Kidney epithelial cell (primary cell): ENCODE measurements around the gene FAM114A1. TPM values are rescaled to one million over a fixed set of nuclear protein-coding genes. Genes with fewer than 3 reads are reported as not detected.

Experiments used
- DNase-seq: peaks from one replicate; pipeline ENCODE4 v3.0.0-alpha.2; 2010; ENCODE audit warnings: low read depth
- H3K27me3 ChIP-seq: 2 replicates; pipeline ENCODE4 v1.6.0; 2011; ENCODE audit warnings: low read length; ENCODE audit not compliant: control insufficient read depth, insufficient read depth
- H3K36me3 ChIP-seq: 2 replicates; pipeline ENCODE4 v1.5.1; 2011; ENCODE audit warnings: low read length; ENCODE audit not compliant: control insufficient read depth, insufficient read depth
- H3K4me3 ChIP-seq: 2 replicates; pipeline ENCODE4 v1.5.1; 2011; ENCODE audit warnings: low read depth, mild to moderate bottlenecking, control low read depth, low read length
- total RNA-seq: library from RNA; depleted of rRNA; stranded (reverse); fragments of >200 nt; gene quantifications from 2 replicates; pipeline ENCODE4 v1.2.3, GENCODE V29; 2015
- TF ChIP-seq, protein P1 (sequence below): IDR thresholded peaks from 2 replicates; pipeline ENCODE4 v1.5.1; 2011; ENCODE audit warnings: mild to moderate bottlenecking, moderate library complexity, low read length, control low read depth, inconsistent platforms; ENCODE audit not compliant: insufficient read depth, poor library complexity, severe bottlenecking

FAM114A1 gene
- total RNA-seq, 1 donor from 2014 or later, result 53.9 TPM

DNA sequence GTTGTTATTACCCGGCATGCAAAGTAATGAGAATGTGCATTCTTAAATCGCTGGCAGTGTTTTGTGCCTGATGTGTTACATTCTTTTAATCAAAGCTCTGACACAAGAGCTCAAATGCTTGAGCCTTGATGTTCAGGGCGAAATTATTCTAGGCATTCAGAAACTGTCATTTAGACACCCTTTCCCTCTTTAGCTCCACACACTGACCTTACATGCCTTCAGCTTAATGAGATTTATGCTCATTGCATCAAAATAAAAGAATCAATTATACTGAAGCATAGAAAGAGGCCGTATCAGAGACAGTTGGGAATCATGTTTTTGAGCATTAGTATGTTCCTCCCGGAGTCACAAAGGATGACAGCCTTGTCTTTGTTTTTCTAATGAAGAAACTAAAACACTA, 56.7 kb downstream of the FAM114A1 start:
- DNase-seq, result no peak
- Histone ChIP-seq H3K36me3 (no peaks in the 10 kb centered on the region), H3K4me3 (no peak overlapping the region), H3K27me3 (no peaks in the 10 kb centered on the region)
- TF ChIP-seq, protein P1, sequence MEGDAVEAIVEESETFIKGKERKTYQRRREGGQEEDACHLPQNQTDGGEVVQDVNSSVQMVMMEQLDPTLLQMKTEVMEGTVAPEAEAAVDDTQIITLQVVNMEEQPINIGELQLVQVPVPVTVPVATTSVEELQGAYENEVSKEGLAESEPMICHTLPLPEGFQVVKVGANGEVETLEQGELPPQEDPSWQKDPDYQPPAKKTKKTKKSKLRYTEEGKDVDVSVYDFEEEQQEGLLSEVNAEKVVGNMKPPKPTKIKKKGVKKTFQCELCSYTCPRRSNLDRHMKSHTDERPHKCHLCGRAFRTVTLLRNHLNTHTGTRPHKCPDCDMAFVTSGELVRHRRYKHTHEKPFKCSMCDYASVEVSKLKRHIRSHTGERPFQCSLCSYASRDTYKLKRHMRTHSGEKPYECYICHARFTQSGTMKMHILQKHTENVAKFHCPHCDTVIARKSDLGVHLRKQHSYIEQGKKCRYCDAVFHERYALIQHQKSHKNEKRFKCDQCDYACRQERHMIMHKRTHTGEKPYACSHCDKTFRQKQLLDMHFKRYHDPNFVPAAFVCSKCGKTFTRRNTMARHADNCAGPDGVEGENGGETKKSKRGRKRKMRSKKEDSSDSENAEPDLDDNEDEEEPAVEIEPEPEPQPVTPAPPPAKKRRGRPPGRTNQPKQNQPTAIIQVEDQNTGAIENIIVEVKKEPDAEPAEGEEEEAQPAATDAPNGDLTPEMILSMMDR, result no peak

DNA sequence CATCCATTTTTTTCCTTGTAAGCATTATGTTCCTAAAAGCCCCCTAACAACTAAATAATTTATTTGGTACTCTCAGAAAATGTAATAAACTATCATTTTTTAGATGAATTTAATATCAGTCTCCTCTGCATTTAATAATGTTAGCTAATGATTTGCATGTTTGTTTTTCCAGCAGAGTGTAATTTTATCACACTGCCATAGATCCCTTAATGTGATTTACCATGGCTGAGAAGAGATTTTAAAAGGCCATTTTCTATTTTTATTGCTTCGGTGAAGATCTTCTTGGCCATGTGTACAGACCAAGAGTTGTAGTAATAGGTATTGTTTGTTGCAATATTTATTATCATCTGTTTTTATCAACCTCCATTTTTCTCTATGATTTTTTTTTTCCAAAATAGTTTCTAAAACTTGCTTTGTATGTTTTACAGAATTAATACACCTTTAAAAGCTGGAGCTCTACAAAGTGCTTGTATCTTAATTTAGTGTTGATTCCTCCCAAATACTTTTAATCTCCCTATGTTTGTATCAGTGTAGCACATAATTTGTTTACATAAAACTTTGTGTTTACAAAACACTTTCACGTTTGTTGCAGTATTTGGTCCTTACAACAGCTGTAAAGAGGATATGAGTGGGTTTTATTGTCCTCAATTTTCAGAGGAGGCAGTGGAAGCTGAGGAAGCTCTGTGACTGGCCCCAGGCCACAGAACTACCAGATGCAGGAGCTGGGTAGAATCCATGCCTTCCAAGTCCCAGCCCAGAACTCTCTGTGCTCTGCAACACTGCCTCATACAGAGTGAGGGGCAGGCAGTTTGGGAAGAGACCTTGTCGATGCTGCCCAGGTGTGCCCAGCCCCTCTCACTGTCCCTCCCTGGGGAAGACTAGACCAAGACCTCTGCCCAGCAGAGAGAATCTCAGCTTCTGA, 58.1 kb downstream of the FAM114A1 start:
- no peaks in the 10 kb centered on the region for H3K27me3 ChIP-seq
- H3K4me3 ChIP-seq, result no peak overlapping the region
- DNase-seq, result no peak
- TF ChIP-seq, protein P1, result no peak
- no peaks in the 10 kb centered on the region for H3K36me3 ChIP-seq

DNA sequence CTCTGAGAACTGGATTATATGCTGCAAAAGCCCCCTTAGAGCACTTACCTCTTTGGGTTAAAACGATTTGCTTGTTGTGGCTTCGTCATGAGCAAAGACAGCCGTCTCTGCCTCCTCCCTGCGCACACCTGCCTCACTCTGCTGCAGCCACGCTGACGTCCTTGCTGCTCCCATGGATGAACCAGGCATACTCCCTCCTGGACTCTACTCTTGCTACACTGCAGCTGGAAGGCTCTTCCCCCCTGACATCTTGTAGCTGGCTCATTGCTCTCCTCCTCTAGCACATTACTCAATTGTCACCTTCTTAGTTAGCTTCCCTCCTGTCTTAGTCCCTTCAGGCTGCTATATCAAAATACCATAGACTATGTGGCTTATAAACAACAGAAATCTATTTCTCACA, 59.3 kb downstream of the FAM114A1 start:
- Histone ChIP-seq H3K4me3 (no peak overlapping the region), H3K27me3 (no peaks in the 10 kb centered on the region), H3K36me3 (no peaks in the 10 kb centered on the region)
- no peak for DNase-seq
- TF ChIP-seq, protein P1, result no peak

DNA sequence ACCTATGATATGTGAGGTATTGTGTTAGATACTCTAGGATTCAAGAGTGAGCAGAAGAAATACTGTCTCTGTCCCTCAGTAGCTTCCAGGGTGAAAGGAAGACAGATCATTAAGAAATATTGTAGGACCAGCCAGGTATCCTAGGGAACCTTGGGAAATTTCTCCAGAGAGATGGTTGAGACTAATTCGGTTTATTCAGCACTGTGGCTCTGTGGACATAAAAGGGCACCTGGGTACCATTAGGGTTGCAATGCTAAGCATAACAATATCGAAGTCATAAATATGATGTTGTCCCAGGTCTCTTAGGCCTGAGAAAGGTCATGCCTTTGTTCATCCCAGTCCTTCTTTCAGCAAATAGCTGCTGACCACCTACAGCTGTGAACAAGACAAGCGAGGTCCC, 61.0 kb downstream of the FAM114A1 start:
- Histone ChIP-seq H3K36me3 (no peaks in the 10 kb centered on the region), H3K4me3 (no peak overlapping the region), H3K27me3 (no peaks in the 10 kb centered on the region)
- TF ChIP-seq, protein P1, result no peak
- no peak for DNase-seq

DNA sequence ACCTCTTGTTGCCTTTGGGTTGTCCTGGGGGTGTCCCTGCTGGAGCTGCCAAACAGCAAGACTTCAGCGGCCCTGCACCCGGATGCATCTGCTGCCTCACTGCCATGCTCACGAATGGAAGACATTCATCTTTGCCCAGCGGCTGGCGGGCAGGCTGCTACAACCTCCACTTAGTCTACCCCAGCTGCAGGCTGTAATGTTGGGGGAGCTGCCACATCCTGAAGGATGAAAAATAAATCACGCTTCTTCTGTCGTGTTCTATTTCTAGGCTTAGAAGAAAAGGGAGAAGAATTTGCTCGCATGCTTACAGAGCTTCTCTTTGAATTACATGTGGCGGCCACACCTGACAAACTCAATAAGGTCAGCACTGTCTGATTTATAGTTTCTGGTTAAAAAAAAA, 61.4 kb downstream of the FAM114A1 start:
- peaks cover under 1% of the 10 kb centered on the region for H3K36me3 ChIP-seq
- H3K27me3 ChIP-seq, result no peaks in the 10 kb centered on the region
- TF ChIP-seq, protein P1, result no peak
- H3K4me3 ChIP-seq, result no peak overlapping the region
- DNase-seq, result no peak
